Left ventricle myocardium superior (tissue), 1 donor: ENCODE data around the gene JMJD7. TPM values are rescaled to one million over a fixed set of nuclear protein-coding genes. Genes with fewer than 3 reads are reported as not detected.

Source experiments
- ATAC-seq: fragments of 200-7000 bp; cut with Tn5 transposase; one replicate; pipeline ENCODE4 v1.9.1; 2020; ENCODE audit warnings: mild to moderate bottlenecking, moderate library complexity
- DNase-seq: peaks from one replicate; pipeline ENCODE4 v3.0.0-alpha.2; 2020
- intact Hi-C: fragments of 100-400 bp; cut with micrococcal nuclease; formaldehyde crosslinking; loops from one replicate; pipeline ENCODE4 v1.11.0; 2022
- total RNA-seq: library from RNA; stranded (reverse); fragmentation: NEBNext Ultra II Directional; extraction: Animal tissue kit (Norgen Biotek cat#: 25700); gene quantifications from one replicate; pipeline ENCODE4 v1.2.1, GENCODE V29; 2021
- donor health status: DM: no; HTN: yes; CAD: no; lungs with severe emphysema.

The JMJD7 gene
- total RNA-seq, 1 donor from 2014 or later: 16.7 TPM

DNA sequence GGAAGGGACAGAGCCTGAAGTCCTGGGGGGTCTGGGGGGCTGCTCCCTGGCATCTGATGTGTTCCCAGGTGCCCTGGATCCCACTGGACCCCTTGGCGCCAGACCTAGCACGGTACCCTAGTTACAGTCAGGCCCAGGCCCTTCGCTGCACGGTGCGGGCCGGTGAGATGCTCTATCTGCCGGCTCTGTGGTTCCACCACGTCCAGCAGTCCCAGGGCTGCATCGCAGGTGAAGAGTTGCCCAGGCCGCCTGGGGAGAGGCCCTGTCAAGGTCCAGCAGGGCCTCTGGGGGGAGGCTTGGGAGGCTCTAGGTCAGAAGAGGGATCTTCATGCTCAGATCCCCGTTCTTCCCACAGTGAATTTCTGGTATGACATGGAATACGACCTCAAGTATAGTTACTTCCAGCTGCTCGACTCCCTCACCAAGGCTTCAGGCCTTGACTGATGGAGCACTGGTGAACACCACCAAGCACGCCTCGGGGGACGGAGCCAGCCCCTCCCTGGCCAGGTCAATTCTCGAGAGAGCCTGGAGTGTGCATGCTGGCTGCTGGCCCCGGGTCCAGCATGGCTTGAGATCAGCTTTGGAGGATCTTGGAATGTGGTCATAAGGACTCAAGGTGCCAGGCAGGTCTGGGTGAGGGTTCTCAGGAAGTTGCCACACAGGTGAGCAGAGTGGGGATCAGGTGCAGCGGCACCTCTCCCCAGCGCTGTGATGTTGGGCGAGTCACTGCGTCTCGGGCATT, 9.0 kb downstream of the JMJD7 start:
- intact Hi-C loops: no loop called here
- no peak for DNase-seq
- no peak for ATAC-seq

DNA sequence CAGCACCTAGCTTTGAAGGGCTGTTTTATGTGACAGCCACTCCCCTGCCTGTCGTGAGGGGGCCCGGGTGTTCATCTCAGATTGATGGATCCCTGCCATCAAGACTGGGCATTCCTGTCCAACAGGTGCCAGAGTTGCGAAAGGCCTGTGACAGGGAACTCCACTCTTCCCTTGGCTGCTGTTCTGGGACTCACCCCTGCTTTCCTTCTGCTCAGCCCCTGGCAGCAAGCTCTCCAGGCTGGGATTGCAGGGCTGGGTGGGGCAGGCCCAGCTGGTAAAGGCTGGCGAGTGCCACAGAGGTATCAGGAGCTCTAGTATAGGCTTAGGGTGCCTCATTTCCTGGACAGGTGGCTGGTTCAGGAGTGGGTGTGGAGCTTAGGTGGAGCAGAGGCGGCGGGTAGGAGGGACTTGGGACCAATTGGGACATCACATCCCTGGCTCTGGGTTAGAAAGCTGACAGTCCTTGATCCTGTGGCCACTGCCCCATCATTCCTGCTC, 10.6 kb downstream of the JMJD7 start, which contains the start of gene PLA2G4B:
Gene PLA2G4B, plus strand, starts transcription at position 448 of the 498 bp plus-strand sequence. CDS start 67 bp downstream, outside the sequence.
- ATAC-seq (peak; percentile 57), DNase-seq (no peak)
- intact Hi-C loops: no loop called here

DNA sequence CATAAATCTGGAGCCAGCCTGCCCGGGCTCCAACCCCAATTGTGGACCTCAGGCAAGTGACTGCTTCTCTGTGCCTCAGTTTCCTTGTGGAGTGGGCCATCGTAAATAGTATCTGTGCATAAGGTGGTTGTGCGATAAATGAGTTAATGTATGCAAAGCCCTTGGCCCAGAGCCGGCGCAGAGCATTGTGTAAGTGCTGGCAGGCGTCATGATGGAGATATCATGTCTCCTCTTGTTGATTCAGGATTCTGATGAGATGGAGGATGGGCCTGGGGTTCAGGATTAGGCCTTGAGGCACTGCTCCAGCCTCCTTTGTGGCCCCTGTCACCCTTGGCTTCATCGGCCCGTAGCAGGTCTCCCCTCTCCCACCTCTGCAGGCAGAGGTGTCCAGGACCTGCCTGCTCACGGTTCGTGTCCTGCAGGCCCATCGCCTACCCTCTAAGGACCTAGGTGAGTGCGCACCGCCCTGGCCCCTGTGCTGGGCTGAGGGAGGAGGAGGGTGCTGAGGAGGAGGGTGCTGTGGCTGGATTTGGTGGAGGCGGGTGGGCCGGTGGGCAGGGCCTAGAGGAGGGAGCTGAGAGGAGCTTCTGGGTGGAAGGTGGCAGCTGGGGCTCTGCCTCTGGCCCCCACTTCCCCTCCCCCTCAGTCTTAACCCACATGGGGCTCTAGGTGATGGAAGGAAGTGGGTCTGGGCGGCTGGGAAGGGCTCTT, 12.0 kb downstream of the JMJD7 start:
- ATAC-seq: no peak
- no peak for DNase-seq
- intact Hi-C loops: no loop called here

DNA sequence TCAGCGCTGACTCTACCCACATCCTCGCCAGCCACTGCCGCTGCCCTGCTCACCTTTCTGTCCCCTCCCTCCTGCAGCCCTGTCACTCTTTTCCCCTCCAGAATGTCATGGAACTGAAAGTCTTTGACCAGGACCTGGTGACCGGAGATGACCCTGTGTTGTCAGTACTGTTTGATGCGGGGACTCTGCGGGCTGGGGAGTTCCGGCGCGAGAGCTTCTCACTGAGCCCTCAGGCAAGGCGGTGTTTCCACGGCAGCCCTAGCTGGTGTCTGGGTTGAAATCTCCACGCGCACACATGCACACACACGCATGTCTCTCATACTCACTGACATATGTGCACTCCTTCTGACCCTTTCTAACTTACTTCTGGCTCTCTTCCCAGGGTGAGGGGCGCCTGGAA, 12.8 kb downstream of the JMJD7 start:
- ATAC-seq (no peak), DNase-seq (no peak)
- intact Hi-C loops: no loop called here

DNA sequence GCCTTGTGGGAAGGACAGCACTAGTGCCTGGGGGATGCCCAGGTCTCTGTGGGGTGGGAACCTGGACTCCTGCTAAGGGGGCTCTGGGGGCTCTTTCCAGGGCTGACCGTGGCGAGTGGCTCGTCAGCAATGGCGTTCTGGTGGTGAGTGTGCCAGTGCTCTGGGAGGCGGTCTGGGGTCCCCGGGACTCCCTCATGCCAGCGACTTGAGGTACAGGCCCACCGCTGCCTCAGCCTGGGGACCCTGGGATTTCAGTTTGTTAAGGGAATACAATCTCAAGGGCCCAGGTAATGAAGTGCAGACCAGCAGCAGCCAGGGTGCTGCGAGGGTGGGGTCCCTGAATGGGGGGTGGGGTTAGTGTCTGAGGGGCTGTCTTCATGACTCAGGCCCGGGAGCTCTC, 13.2 kb downstream of the JMJD7 start:
- no peak for DNase-seq
- intact Hi-C loops: no loop called here
- ATAC-seq: no peak

DNA sequence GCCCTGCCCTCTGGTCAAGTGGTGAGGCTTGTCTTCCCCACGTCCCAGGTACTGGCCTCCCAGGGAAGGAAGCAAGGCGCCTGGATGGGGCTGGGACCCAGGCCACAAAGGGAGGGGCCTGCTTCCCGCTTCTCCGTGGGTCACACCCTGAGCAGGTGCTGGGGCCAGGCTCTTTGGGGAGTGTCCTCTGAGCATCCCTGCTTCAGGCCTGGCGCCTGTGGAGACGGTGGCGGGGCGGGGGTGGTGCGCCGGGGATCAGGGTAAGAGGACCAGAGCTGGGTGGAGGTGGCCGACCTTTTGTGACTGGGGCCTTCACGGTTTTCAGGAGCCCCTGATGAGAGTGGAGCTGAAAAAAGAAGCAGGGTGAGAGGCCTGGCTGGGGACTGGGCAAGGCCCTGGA, 14.3 kb downstream of the JMJD7 start:
- DNase-seq (no peak), ATAC-seq (no peak)
- intact Hi-C loops: no loop called here

DNA sequence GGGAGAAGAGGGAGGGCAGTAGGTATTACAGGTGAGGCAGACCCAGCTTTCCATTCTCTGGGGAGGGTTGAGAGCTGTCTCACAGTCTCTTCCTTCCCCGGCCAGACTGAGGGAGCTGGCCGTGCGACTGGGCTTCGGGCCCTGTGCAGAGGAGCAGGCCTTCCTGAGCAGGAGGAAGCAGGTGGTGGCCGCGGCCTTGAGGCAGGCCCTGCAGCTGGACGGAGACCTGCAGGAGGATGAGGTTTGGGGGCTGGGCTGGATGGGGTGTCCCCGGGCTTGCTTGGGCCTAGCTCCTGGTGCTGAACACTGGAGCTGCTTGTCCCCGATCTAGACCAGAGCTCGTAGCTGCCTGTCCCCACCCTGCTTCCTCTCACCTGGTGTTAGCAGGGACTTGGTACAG, 15.7 kb downstream of the JMJD7 start:
- intact Hi-C loops: no loop called here
- ATAC-seq: no peak
- no peak for DNase-seq

DNA sequence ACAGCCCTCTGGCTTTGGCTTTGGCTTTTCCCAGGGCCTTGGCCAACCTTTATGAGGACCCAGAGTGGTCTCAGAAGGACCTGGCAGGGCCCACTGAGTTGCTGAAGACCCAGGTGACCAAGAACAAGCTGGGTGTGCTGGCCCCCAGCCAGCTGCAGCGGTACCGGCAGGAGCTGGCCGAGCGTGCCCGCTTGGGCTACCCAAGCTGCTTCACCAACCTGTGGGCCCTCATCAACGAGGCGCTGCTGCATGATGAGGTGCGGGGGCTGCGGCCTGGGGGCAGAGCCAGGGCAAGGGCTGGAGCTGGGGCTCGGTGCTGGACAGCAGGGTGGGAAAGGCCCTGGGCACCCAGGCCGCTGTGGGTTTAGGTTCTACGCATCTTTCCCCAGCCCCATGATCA, 16.9 kb downstream of the JMJD7 start:
- intact Hi-C loops: no loop called here
- no peak for ATAC-seq
- DNase-seq: no peak

DNA sequence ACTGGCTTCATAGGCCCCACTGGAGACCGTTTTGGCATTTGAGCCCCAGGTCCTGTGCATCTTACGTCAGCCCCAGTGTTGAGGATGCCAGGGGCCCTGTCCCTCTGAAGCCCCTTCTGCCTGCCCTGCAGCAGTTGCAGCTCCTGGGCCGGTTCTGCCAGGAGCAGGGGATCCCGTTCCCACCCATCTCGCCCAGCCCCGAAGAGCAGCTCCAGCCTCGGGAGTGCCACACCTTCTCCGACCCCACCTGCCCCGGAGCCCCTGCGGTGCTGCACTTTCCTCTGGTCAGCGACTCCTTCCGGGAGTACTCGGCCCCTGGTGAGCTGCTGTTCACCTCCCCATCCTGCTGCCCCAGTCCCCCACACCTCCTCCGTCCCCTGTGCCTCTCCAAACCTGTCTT, 19.3 kb downstream of the JMJD7 start:
- intact Hi-C loops: no loop called here
- ATAC-seq: no peak
- DNase-seq: no peak

DNA sequence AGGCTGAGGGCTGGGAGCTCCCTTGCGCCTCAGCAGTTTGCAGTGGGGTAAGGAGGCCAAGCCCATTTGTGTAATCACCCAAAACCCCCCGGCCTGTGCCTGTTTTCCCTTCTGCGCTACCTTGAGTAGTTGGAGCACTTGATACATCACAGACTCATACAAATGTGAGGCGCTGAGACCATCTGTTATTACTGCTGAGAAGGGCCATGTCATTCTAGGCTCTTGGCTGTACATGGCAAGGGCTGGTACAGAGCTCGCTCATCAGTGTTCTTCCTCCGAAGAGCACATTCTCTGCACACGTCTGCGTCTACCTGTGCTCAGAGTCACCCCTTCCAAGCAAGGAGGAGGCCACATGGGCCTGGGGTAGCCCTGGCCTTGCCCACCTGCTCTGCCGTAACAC, 20.1 kb downstream of the JMJD7 start:
- DNase-seq: no peak
- no peak for ATAC-seq
- intact Hi-C loops: no loop called here

DNA sequence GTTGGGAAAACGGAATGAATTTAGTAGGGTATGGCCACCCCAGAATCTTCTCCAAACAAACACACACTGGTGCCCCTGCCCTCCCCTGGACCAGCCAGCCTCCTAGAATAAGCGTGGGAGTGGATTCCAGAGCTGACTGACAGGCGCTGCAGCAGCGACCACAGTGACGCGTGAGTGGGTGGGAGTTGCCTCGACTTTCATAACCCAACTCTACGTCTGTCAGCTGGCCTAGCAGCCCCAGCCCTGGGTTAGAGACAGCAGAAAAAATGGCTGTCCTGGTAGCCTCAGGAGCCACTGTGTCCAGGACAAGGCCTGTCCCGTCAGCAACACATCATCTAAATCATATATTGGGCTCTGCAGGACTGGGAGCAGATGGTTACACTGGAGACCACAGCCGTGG, 20.7 kb downstream of the JMJD7 start:
- intact Hi-C loops: no loop called here
- no peak for DNase-seq
- ATAC-seq: no peak

DNA sequence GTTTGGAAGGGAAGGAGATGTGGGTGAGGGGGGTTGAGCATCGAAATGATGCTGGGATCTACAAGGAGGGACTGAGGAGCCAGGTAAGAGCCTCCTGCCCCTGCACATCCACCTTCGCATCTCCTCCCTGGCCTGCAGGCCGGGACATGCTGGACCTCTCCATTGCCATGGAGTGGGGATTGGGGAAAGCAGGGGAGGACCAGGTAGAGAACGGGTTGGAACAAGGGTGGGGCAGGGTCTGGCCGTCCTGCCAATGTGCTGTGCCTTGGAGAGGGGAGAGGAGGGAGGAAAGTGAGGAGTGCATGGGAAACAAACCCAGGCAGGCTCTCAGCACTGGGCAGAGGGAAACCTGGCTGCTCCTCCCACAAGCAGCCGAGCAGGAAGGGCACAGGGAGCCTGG, 21.3 kb downstream of the JMJD7 start:
- DNase-seq: no peak
- no peak for ATAC-seq
- intact Hi-C loops: no loop called here

DNA sequence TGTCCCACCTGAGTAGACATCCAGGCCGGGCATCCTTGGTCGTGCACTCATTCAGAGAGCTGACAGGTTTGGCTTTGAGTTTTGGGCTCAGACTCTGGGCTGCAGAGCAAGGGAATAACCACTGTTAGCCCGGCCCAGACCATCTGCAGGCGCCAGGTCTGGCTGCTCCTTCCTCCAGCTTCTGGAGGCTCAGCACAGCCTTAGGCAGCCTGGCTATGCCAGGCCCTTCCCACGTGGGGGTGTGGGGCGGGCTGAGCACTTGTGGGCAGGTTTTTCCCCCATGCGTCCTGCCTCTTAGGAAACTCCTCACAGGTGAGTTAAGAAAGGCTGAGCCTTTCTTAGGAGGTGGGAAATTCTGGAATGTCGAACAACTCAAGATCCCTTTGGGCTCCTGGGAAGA, 22.0 kb downstream of the JMJD7 start:
- DNase-seq (no peak), ATAC-seq (peak; percentile 16)
- intact Hi-C loops: no loop called here

DNA sequence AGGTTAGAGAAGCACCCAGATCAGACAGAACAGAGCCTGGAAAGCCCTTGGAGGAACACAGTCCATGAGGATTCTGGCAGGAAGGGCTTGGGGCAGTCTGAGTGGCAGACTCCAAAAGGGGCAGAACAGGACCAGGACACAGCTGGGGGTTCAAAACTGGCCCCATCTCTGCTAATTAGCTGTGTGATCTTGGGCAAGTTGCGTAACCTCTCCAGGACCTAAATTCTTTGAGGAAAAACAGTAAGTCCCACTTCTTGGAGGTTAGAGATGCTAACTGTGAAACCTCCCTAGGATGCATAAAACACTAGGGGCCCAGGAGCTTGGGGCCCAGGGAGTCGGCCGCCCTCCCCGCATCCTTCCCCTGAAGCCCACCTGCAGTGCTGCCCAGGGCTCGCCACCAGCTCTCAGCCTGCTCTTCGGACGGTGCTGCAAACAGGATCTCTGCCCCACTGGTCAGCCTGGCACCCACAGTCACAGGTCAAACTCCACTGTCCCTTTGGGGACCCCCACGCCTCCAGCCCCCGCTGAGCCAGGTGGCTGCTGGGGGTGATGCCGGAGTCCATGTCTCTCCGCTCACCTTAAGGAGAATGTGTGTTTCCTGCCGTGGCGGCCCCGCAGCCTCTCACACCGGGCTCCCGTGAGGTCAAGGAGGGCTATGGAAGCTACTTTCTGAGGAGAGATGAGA, 22.7 kb downstream of the JMJD7 start:
- DNase-seq (no peak), ATAC-seq (no peak)
- intact Hi-C loops: no loop called here

DNA sequence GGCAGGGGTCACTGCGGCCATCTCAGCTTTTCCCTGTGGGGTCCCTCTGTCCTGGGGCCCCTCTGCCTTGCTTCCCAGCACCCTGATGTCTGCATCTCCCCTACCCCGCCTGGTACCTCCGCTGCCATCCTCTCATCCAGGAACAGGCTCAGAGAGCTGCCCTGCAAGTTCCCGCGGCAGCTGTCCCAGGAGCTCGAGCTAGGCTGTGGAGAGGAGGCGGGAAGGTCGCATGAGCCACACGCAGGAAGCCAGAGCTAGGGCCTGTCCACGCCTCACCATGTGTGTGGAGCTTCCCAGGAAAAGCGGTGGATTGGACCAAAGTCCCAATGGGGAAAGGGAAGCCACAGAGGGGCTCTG, 23.3 kb downstream of the JMJD7 start:
- intact Hi-C loops: no loop called here
- DNase-seq: no peak
- ATAC-seq: no peak

DNA sequence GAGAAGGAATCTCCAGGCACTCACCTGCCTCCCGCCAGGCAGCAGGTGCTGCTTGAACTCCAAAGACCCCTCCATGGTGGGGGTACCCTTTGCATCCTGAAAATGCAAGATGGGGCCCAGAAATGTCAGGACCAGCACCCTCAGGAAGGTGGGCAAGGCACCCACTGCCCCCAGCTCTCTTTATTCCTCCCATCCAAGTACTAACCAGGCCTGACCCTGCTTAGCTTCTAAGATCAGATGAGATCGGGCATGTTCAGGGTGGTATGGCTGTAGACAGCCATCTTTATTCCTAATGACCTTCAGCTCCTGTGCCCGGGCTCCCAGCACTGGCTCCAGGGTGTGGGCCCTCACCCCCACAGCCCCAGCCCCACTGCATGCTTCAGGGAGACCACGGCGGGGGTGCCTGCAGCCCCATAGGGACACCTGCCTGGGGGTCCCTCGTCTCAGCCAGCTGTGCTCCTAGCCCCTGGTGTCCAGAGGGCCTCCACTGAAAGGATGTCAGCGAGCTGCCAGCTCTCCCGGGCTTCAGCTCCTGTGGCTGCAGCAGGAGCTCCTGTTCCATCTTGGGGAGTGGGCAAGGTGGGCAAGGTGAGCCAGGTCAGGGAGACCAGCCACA, 24.0 kb downstream of the JMJD7 start:
- intact Hi-C loops: no loop called here
- no peak for ATAC-seq

DNA sequence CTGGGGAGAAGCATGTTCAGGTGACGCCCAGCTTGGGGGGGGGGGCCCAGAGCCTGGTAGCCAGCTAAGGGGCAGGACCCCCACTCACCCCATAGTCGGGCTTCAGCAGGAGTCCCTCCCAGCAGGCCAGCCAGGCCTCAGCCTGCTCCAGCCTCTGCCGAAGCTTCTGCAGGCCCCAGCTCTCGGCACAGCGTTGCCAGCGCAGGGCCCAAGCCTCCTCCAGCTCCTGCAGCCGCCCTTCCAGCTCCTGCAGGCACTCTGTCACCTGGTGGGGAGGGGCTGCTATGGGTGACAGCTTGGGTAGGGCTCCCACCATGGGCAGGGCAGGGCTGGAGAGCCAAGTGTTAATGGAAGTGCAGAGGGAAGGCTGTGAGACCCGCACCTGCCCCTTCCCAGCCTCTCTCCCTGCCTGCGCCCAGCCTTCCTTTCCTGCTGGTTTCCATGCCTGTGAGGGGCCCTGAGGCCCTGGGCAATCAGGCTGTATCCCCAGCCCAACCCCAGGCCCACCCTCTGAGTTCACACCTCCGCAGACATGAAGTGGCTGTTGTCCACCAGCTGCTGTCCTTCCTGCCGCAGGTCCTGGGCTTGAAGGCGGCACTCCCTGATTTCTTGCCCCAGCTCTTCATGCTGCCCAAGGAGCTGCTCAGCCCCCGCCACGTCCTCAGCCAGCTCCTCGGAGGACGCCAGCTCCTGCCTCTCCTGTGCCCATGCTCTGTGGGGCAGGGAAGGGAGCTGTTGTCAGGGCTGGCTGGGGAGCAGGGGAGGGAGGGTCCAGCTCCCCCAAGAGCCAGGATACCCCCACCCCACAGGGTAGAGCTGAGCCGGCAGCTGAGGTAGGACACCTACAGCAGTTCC, 25.1 kb downstream of the JMJD7 start:
- intact Hi-C loops: no loop called here

More for the DNA sequence above, 24.0 kb downstream of the JMJD7 start:
- DNase-seq: no peak

DNA sequence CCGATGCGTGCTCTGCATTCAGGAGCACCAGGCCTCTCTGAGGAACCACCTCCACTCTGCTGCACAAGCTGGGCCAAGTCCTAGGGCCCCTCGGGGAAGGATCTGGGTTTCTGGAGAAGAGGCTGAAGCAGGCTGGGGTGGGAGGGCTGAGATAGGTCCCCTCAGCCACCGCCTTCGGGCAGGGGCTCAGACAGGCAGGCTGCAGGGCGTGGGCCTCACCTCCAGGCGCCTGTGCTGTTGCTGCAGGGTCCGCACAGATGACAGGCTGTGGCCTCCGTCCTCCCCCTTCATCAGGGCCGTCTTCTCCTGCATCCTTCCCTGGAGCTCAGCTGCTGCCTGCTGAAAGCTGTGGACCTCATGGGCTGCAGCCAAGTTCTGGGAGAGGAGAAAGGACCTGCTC, 25.9 kb downstream of the JMJD7 start:
- intact Hi-C loops: no loop called here
- DNase-seq (no peak), ATAC-seq (no peak)

More for the DNA sequence above, 25.1 kb downstream of the JMJD7 start:
- DNase-seq (no peak), ATAC-seq (no peak)

DNA sequence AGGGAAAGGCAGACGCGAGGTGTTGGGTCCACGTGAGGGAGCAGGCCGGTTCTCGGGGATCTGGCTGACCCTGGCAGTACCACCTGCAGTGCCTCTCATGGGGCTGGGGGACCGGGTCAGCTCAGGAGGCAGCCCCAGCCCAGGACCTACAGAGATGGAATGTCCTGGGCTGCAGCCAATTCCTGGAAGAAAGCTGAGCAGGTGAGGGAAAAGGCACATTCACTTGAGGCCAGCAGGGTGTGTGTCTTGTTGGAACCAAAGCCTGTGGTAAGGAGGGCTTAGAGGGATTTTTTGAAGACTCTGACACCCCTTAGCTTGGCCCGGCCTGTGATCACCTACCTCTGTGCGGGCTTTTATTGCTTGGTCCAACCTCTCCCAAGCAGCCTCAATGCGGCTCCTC, 26.6 kb downstream of the JMJD7 start:
- intact Hi-C loops: no loop called here
- no peak for DNase-seq
- ATAC-seq: no peak
